OCI-LY3 (cell line): Measurements from ENCODE around the gene UFSP1.

Experiments
- H2AFZ ChIP-seq: fragments of 200-600, 300-600 bp; shearing (Covaris generic); 2 replicates; pipeline ENCODE4 v1.6.0; 2014; ENCODE audit warnings: antibody characterized with exemption, low read depth, low read length
- H3K27ac ChIP-seq: fragments of 200-600, 300-600 bp; sonication (generic); 2 replicates; pipeline ENCODE4 v1.5.1; 2014; ENCODE audit warnings: mild to moderate bottlenecking, low read length, moderate library complexity, mixed read lengths
- H3K27me3 ChIP-seq: fragments of 200-600, 300-600 bp; sonication (generic); 2 replicates; pipeline ENCODE4 v1.6.1; 2014; ENCODE audit warnings: low read depth, low read length, mixed read lengths
- H3K36me3 ChIP-seq: fragments of 200-600, 300-600 bp; sonication (generic); replicated peaks from 2 replicates; pipeline ENCODE3; 2014; ENCODE audit warnings: low read depth, low read length, mixed read lengths
- H3K4me1 ChIP-seq: fragments of 300-600, 200-600 bp; sonication (generic); 2 replicates; pipeline ENCODE4 v1.6.1; 2014; ENCODE audit warnings: low read length, mixed read lengths
- H3K4me2 ChIP-seq: fragments of 200-600, 300-600 bp; sonication (generic); 2 replicates; pipeline ENCODE4 v1.6.1; 2014; ENCODE audit warnings: low read length, mixed read lengths
- H3K4me3 ChIP-seq: fragments of 300-600, 200-600 bp; sonication (generic); 2 replicates; pipeline ENCODE4 v1.5.1; 2014; ENCODE audit warnings: antibody characterized with exemption, mild to moderate bottlenecking, low read length, moderate library complexity
- H3K79me2 ChIP-seq: fragments of 300-600, 200-600 bp; shearing (Covaris generic); 2 replicates; pipeline ENCODE4 v1.6.1; 2014; ENCODE audit warnings: mild to moderate bottlenecking, low read length, mixed read lengths
- H3K9ac ChIP-seq: fragments of 300-600, 200-600 bp; shearing (Covaris generic); 2 replicates; pipeline ENCODE4 v1.6.0; 2014; ENCODE audit warnings: mild to moderate bottlenecking, low read length, moderate library complexity
- H3K9me3 ChIP-seq: fragments of 200-600, 300-600 bp; shearing (Covaris generic); 2 replicates; pipeline ENCODE4 v1.6.1; 2014; ENCODE audit warnings: low read length, mixed read lengths; ENCODE audit not compliant: insufficient read depth
- H4K20me1 ChIP-seq: fragments of 200-600, 300-600 bp; sonication (generic); 2 replicates; pipeline ENCODE4 v1.6.1; 2016; ENCODE audit warnings: low read length, mixed read lengths; ENCODE audit not compliant: insufficient read depth
- EZH2phosphoT487 ChIP-seq: fragments of 200-600 bp; shearing (Covaris generic); IDR thresholded peaks from 2 replicates; pipeline ENCODE4 v1.6.1; 2018; ENCODE audit warnings: antibody characterized with exemption, mixed run types, low read depth
- TF ChIP-seq, protein P1 (sequence below): fragments of 200-600, 300-600 bp; sonication (generic); IDR thresholded peaks from 2 replicates; pipeline ENCODE4 v1.5.1; 2014; ENCODE audit warnings: antibody characterized with exemption, low read length, low read depth

The UFSP1 gene

DNA sequence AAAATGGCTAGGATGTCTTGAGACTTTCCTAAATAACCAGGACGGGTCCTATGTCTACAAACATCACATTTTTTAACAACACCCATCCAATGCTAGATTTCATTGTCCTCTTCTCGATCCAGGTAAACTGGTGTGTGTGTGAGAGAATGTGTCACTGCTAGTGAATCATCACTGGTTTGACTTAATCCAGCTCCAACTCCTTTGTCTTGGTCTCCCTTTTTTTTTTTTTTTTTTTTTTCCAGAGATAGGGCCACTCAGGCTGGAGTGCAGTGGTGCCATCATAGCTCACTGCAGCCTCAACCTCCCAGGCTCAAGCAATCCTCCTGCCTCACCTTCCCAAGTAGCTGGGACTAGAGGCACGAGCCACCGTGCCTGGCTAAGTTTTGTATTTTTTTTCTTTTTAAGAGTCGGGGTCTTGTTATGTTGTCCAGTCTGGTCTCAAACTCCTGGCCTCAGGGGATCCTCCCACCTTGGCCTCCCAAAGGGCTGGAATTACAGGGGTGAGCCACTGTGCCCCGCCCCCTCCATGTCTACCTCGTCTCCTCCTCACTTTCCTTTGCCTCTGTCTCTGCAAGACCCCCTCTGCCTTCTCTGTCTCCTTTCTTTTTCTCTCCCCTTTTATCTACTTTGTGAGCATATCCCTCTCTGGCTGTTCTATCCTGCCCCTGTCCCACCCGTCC is 2.2 kb upstream of the UFSP1 start:
- no peak for TF ChIP-seq EZH2phosphoT487
- TF ChIP-seq, protein P1, sequence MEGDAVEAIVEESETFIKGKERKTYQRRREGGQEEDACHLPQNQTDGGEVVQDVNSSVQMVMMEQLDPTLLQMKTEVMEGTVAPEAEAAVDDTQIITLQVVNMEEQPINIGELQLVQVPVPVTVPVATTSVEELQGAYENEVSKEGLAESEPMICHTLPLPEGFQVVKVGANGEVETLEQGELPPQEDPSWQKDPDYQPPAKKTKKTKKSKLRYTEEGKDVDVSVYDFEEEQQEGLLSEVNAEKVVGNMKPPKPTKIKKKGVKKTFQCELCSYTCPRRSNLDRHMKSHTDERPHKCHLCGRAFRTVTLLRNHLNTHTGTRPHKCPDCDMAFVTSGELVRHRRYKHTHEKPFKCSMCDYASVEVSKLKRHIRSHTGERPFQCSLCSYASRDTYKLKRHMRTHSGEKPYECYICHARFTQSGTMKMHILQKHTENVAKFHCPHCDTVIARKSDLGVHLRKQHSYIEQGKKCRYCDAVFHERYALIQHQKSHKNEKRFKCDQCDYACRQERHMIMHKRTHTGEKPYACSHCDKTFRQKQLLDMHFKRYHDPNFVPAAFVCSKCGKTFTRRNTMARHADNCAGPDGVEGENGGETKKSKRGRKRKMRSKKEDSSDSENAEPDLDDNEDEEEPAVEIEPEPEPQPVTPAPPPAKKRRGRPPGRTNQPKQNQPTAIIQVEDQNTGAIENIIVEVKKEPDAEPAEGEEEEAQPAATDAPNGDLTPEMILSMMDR, result no peak
- no peak overlapping the region for H3K27ac ChIP-seq
- H3K36me3 ChIP-seq, result peaks cover 23% of the 10 kb centered on the region
- H3K9ac ChIP-seq, result no peak overlapping the region
- no peak overlapping the region for H2AFZ ChIP-seq
- H3K4me2 ChIP-seq, result peak overlapping the region; percentile 98
- H3K27me3 ChIP-seq, result no peaks in the 10 kb centered on the region
- H3K4me3 ChIP-seq, result no peak overlapping the region
- H3K9me3 ChIP-seq, result no peaks in the 10 kb centered on the region
- no peaks in the 10 kb centered on the region for H4K20me1 ChIP-seq
- peaks cover 18% of the 10 kb centered on the region for H3K79me2 ChIP-seq
- peaks cover 34% of the 10 kb centered on the region for H3K4me1 ChIP-seq

- H3K9me3 ChIP-seq, result no peaks in the 10 kb centered on the region
- 0 out of 2 replicates have a peak overlapping the region, but pooled peaks have one; percentile 5 for H2AFZ ChIP-seq
- H3K9ac ChIP-seq, result peak overlapping the region; percentile 76
- peak overlapping the region; percentile 98 for H3K4me2 ChIP-seq
- H3K4me3 ChIP-seq, result peak overlapping the region; percentile 86
- H3K27ac ChIP-seq, result no peak overlapping the region
- H4K20me1 ChIP-seq, result no peaks in the 10 kb centered on the region
- no peaks in the 10 kb centered on the region for H3K27me3 ChIP-seq
- H3K36me3 ChIP-seq, result peaks cover 31% of the 10 kb centered on the region
- H3K4me1 ChIP-seq, result peaks cover 36% of the 10 kb centered on the region
- TF ChIP-seq, protein P1, result no peak
- TF ChIP-seq EZH2phosphoT487, result no peak
- peaks cover 18% of the 10 kb centered on the region for H3K79me2 ChIP-seq
These were observed 1.4 kb upstream of the UFSP1 start for GRCh38 chr7:100890653-100891567.

- no peaks in the 10 kb centered on the region for H3K27me3 ChIP-seq
- peaks cover 54% of the 10 kb centered on the region for H3K36me3 ChIP-seq
- peaks cover 31% of the 10 kb centered on the region for H3K4me1 ChIP-seq
- H4K20me1 ChIP-seq, result 0 out of 2 replicates have a peak, but pooled peaks cover 2% of the 10 kb centered on the region
- TF ChIP-seq, protein P1, result no peak
- no peak for TF ChIP-seq EZH2phosphoT487
- peaks cover 22% of the 10 kb centered on the region for H3K79me2 ChIP-seq
- H3K27ac ChIP-seq, result peak overlapping the region; percentile 87
- H2AFZ ChIP-seq, result no peak overlapping the region
- peak overlapping the region; percentile 92 for H3K9ac ChIP-seq
- H3K4me3 ChIP-seq, result peak overlapping the region; percentile 90
- H3K4me2 ChIP-seq, result peak overlapping the region; percentile 96
- no peaks in the 10 kb centered on the region for H3K9me3 ChIP-seq
These were observed 1.1 kb downstream of the UFSP1 start for GRCh38 chr7:100888291-100888987.
